Keratinocyte (primary cell): Measurements from ENCODE around the gene DPY19L1.

ENCODE experiments used
- CTCF ChIP-seq, 3 experiments: IDR thresholded peaks in 1 of 3; conservative IDR thresholded peaks in 1 of 3; optimal IDR thresholded peaks in 1 of 3; 2 replicates in 2 of 3; 3 replicates in 1 of 3; pipeline versions ENCODE3 to v1.5.1; 2011; ENCODE audit warnings: low read length in 3 of 3, mild to moderate bottlenecking in 3 of 3, moderate library complexity in 2 of 3, control low read depth in 1 of 3, inconsistent platforms in 1 of 3; ENCODE audit not compliant: insufficient read depth in 2 of 3; ENCODE audit errors: extremely low read depth in 1 of 3
- EZH2 ChIP-seq: IDR thresholded peaks from one replicate; pipeline ENCODE4 v1.6.1; 2012; ENCODE audit warnings: inconsistent platforms, mild to moderate bottlenecking, low read length, moderate library complexity

DNA sequence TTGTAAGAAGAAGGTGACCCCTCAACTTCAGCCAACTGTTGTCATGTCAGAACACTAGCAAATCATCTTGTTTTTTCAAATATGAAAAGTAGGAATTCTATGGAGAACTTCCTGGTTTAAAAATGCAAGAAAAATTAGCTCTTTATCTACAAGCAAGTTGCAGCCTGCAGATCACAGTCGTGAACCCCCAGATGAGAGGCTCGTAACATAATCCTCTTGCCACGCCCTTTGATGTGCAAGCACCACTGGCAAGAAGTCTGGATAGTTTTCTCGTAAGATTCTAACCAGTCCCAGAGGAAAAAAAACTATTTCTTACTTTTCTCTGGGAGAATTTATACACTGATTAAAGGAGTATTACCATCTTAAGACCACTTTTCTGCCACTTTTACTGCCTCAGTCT lies 132.3 kb downstream of the DPY19L1 start:
- TF ChIP-seq CTCF (optimal IDR thresholded peaks at IDR 0.05 in 1 of 3, IDR thresholded peaks at IDR 0.05 in 1 of 3, conservative IDR thresholded peaks at IDR 0.05 in 1 of 3; ENCODE audit: extremely low read depth in 1 of 3, insufficient read depth in 2 of 3, low read length in 3 of 3) (no peak), EZH2 (no peak)
